ENCODE data around the gene ESRP2.

ESRP2 gene

DNA sequence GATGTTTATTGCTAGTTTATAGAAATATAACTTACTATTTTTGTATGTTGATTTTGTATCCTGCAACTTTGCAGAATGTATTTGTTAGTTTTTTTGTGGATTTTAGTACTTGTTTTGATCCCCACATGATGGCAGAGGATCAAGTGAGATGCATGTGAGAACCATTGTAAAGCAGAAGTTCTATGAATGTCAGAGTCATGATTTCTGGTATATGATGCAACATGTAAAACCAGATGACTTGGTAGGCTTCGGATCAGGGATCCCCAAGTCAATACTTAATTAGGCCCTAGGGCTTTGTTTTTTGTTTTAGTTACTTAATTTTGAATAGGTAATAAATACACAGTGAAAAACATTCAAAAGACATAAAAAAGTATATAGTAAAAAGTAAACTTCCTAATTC, 45.8 kb downstream of the ESRP2 start:
- TF ChIP-seq, protein P1, sequence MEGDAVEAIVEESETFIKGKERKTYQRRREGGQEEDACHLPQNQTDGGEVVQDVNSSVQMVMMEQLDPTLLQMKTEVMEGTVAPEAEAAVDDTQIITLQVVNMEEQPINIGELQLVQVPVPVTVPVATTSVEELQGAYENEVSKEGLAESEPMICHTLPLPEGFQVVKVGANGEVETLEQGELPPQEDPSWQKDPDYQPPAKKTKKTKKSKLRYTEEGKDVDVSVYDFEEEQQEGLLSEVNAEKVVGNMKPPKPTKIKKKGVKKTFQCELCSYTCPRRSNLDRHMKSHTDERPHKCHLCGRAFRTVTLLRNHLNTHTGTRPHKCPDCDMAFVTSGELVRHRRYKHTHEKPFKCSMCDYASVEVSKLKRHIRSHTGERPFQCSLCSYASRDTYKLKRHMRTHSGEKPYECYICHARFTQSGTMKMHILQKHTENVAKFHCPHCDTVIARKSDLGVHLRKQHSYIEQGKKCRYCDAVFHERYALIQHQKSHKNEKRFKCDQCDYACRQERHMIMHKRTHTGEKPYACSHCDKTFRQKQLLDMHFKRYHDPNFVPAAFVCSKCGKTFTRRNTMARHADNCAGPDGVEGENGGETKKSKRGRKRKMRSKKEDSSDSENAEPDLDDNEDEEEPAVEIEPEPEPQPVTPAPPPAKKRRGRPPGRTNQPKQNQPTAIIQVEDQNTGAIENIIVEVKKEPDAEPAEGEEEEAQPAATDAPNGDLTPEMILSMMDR (IDR thresholded peaks at IDR 0.05) = no peak
- H3K27ac ChIP-seq = no peak overlapping the region
- peaks cover 14% of the 10 kb centered on the region for H3K79me2 ChIP-seq
- no peak overlapping the region for H2AFZ ChIP-seq
- no peak overlapping the region for H3K4me3 ChIP-seq (ENCODE audit: low read depth, low read length)
- no peak overlapping the region for H3K9ac ChIP-seq
- H3K27me3 ChIP-seq (ENCODE audit: control insufficient read depth, insufficient read depth, low read length) = no peaks in the 10 kb centered on the region
- no peaks in the 10 kb centered on the region for H3K9me3 ChIP-seq (ENCODE audit: control insufficient read depth, low read length)
- H3K4me1 ChIP-seq = no peaks in the 10 kb centered on the region
- H3K36me3 ChIP-seq (ENCODE audit: control insufficient read depth, insufficient read depth, low read length) = no peaks in the 10 kb centered on the region
- H3K4me2 ChIP-seq (ENCODE audit: low read length) = no peak overlapping the region

GRCh38 chr16:68188170-68188569, 47.8 kb downstream of the ESRP2 start:
- Histone ChIP-seq H3K36me3 (ENCODE audit: control insufficient read depth, insufficient read depth, low read length) (no peaks in the 10 kb centered on the region), H3K4me1 (no peaks in the 10 kb centered on the region), H3K27me3 (ENCODE audit: control insufficient read depth, insufficient read depth, low read length) (no peaks in the 10 kb centered on the region), H3K9ac (no peak overlapping the region), H3K27ac (no peak overlapping the region), H3K9me3 (ENCODE audit: control insufficient read depth, low read length) (no peaks in the 10 kb centered on the region), H3K4me2 (ENCODE audit: low read length) (no peak overlapping the region), H2AFZ (no peak overlapping the region), H3K4me3 (ENCODE audit: low read depth, low read length) (no peak overlapping the region), H3K79me2 (peaks cover 18% of the 10 kb centered on the region)
- TF ChIP-seq, protein P1 (IDR thresholded peaks at IDR 0.05) = no peak

DNA sequence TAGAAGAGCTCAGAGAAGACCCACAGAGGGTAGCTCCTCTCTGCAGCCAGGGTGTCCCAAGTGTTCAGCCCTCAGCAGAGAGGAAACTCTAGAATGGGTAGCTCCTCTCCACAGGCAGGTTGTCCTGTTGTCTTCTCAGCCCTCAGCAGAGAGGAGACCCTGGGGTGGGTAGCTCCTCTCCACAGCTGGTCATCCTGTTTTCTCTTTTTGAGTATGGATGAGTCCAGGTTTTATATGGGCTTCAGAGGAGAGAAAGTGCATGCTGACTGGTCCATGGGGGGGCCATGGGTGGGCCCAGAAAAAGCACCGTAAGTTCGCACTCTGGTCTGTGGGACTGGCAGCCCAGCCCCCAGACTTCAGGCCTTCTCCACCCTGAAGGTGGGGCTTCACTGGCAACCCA, 48.4 kb downstream of the ESRP2 start:
- H3K4me2 ChIP-seq (ENCODE audit: low read length) = no peak overlapping the region
- no peak overlapping the region for H3K27ac ChIP-seq
- no peak overlapping the region for H3K9ac ChIP-seq
- H2AFZ ChIP-seq = no peak overlapping the region
- peaks cover 15% of the 10 kb centered on the region for H3K79me2 ChIP-seq
- TF ChIP-seq, protein P1 (IDR thresholded peaks at IDR 0.05) = no peak
- no peaks in the 10 kb centered on the region for H3K36me3 ChIP-seq (ENCODE audit: control insufficient read depth, insufficient read depth, low read length)
- no peaks in the 10 kb centered on the region for H3K9me3 ChIP-seq (ENCODE audit: control insufficient read depth, low read length)
- no peaks in the 10 kb centered on the region for H3K4me1 ChIP-seq
- H3K4me3 ChIP-seq (ENCODE audit: low read depth, low read length) = no peak overlapping the region
- H3K27me3 ChIP-seq (ENCODE audit: control insufficient read depth, insufficient read depth, low read length) = no peaks in the 10 kb centered on the region

GRCh38 chr16:68186877-68187276, 49.0 kb downstream of the ESRP2 start:
- Histone ChIP-seq H2AFZ (no peak overlapping the region), H3K27ac (no peak overlapping the region), H3K79me2 (peaks cover 12% of the 10 kb centered on the region), H3K4me1 (no peaks in the 10 kb centered on the region), H3K36me3 (ENCODE audit: control insufficient read depth, insufficient read depth, low read length) (no peaks in the 10 kb centered on the region), H3K4me2 (ENCODE audit: low read length) (no peak overlapping the region), H3K4me3 (ENCODE audit: low read depth, low read length) (no peak overlapping the region), H3K27me3 (ENCODE audit: control insufficient read depth, insufficient read depth, low read length) (no peaks in the 10 kb centered on the region), H3K9ac (no peak overlapping the region), H3K9me3 (ENCODE audit: control insufficient read depth, low read length) (no peaks in the 10 kb centered on the region)
- TF ChIP-seq, protein P1 (IDR thresholded peaks at IDR 0.05) = no peak

DNA sequence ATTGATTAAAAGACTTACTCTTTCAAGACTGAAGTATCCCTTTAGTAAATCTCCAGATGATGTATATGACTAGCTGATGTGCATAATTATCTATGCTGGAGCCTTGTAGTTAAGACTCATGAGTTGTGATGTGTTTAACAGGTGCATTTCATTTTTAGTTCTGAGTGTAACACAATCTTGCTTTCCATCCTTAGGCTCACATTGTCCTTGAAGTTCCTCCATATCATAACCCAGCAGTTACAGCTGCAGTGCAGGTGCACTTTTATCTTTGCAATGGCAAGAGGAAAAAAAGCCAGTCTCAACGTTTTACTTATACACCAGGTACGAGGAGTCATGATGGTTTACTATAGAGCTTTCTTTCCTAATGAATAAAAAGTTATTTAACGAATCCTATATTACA, 52.9 kb downstream of the ESRP2 start:
- Histone ChIP-seq H3K27ac (no peak overlapping the region), H3K4me2 (ENCODE audit: low read length) (no peak overlapping the region), H3K9me3 (ENCODE audit: control insufficient read depth, low read length) (no peaks in the 10 kb centered on the region), H3K27me3 (ENCODE audit: control insufficient read depth, insufficient read depth, low read length) (no peaks in the 10 kb centered on the region), H3K4me1 (no peaks in the 10 kb centered on the region), H2AFZ (no peak overlapping the region), H3K79me2 (peaks cover 8% of the 10 kb centered on the region), H3K4me3 (ENCODE audit: low read depth, low read length) (no peak overlapping the region), H3K36me3 (ENCODE audit: control insufficient read depth, insufficient read depth, low read length) (no peaks in the 10 kb centered on the region), H3K9ac (no peak overlapping the region)
- TF ChIP-seq, protein P1 (IDR thresholded peaks at IDR 0.05) = no peak

All from parathyroid adenoma (tissue), 2 donors.